DMS153 treated with DMSO at 0.1 percent for 48 hours (cell line): ENCODE measurements around the gene LRRTM3.

Source experiments
- DNase-seq: peaks from one replicate; lab custom pipeline; 2025; ENCODE audit not compliant: unreplicated experiment; lab: John Stamatoyannopoulos, UW

LRRTM3 gene

DNA sequence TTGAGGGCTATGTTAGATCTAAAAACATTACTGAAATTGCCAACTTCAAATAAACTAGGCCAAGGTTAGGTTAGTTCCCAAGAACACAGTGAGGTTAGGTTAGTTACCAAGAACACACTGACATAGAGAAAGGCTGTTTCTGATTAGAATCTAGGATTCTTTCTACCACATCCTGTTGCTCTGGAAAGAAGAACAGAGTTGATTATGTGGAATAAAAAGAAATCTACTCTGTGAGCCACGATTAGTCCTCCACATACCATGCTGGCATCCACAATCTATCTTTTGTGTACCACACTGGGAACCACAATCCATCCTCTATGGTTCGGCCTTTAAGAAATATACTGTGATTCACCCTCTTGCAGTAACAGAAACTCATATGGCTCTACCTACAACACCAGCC lies 91.4 kb downstream of the LRRTM3 start:
- no peak for DNase-seq

DNA sequence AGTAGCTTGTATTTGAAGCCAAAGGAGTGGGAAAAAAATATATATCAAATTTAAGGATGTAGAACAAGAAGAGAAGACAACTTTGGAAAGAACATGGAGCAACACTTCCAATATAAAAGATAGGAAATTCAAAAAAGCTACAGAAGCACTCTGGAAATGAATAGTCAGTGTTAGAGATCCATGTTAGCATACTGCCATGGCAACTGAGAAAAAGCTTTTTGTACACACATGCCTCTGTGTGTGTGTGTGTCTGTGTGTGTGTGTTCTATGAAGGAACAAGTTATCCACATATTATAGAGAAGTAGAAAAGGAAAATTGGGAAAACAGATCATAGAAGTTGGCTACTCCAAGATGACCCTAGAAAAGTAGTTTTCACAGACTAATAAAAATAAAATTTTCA lies 96.3 kb downstream of the LRRTM3 start:
- no peak for DNase-seq

DNA sequence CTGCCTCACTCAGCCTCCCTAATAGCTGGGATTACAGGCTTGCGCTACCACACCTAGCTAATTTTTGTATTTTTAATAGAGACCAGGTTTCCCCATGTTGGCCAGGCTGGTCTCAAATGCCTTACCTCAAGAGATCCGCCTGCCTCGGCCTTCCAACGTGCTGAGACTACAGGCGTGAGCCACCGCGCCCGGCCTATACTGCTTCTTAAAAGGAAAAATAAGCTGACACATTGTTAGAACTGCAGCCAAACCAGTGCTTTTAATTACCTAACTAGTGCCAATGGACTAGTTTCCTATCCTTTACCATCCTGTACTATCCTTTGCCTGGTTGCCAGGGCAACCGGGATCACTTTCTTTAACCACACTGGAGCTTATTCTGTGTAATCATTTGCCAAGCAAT lies 108.0 kb downstream of the LRRTM3 start:
- DNase-seq: no peak

DNA sequence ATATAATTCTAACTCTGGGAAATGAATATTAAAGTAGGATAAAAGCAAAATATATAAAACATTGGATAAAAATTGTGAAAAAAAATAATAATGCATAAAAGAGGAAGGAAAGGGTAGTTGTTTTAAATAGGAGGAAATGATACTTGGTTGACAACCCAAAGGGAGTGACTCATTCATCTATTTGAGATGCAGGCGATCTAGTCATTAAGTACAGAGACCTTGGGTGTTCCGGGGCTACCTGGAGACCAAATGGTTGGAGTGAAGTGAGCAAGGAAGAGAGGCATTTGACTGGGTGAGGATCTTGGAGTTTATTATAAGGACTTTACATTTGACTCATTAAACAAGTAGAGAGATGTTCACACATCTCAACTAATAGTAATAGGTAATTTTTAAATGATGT lies 111.0 kb downstream of the LRRTM3 start:
- DNase-seq: no peak

DNA sequence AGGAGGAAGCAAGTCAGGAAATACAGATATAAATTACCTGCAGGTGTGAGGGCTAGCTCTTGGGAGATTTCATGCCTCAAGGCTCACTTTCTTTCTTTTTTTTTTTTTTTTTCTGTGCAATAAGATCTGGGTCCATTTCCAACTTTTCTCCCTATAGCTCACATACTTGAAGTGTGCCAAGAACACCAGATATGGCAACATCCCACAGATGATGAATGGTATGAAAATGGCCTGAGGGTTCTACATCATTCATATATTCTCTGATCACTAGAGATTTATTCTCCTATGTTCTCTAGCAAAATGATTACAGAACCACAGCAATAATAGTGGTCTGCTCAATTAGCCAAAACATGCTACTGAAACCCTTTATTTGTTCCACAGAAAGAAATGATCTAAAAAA lies 117.2 kb downstream of the LRRTM3 start:
- no peak for DNase-seq

DNA sequence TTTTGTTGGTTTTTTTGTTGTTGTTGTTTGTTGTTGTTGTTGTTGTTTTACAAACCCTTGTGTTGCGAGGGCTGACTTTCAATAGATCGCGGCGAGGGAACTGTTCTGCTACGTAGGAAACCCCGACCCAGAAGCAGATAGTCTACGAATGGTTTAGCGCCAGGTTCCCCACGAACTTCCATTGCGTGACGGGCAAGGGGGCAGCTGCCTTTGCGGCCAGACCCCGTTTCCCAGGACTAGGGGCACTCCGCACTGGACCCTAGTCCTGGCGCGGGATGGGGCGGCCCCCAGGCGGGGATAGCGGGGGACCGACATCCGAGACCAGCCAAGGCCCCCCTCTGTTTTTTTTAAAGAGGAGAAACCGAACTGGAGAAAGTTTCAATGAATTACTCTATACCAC lies 119.6 kb downstream of the LRRTM3 start:
- DNase-seq: no peak

DNA sequence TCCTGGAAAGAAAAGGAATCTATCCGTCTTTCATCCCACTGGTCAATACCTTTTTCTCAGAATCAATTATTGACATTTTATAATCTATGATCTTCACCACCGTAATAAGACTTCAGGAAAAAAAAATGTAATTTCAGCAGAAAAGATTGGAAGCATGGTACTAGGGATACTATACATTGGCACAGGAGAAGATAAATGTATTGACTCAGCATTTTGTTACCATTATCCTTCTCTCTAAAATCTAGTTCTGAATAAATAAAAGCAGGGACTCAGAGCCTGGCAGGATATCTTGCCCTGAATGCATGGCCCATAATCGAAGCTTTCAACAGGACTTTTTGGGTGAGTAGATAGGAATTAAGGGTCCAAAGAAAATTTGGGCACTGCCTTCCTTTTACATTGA lies 120.7 kb downstream of the LRRTM3 start:
- DNase-seq: no peak

DNA sequence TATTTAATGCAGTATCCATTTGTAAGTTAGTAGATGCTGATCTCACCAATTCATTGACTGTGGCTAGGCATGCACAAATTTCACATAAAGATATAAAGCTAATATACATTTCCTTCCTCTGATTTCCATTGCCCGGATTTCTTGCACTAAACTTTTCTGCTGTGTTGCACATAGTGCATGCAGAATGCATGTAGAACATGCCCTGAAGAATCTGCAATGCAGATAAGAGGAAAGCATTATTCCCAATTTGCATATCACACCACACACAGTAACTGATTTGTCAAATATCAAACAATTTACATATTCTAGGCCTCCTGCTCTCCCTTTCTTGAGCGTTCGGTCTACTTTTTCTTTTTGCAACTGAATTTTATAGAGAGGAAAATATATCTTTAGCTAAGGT lies 124.2 kb downstream of the LRRTM3 start:
- no peak for DNase-seq

DNA sequence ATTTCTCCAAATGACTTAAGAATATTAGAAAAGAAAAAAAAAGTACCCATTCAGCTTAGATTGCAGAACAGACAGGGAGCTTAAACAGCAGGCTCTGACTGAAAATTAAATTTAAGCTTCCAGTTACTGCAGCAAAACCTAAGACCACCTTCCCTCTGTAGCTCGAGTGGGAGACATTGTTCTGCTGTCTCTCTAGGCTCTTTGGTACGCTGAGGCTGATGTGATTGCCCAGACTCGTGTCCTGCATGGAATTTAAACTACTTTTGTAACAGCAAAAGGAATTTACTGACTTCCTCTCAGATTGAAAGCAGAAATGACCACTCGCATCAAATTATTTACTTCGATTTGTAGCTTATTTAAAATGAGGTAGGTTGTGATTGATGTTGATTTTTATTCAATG lies 124.6 kb downstream of the LRRTM3 start:
- DNase-seq: no peak

DNA sequence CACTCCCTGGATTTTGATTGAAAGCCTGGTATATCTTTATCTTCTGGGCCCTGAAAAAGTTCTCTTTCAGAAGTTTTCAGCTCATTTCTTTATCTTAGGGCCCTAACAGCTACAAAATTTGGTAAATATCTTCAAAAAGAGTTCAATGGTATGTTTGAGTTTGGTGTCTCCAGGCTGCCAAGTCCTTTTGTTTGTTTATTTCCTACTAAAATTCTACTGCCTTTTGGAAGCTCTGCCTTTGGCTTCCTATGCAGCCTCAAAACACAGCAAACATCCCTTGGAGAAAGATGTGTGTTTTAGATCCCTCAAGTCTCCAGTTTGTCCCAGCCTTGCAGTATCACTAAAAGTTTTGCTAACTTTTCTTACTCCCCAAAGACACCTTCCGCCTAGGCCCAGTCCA lies 146.8 kb downstream of the LRRTM3 start:
- DNase-seq: no peak

DNA sequence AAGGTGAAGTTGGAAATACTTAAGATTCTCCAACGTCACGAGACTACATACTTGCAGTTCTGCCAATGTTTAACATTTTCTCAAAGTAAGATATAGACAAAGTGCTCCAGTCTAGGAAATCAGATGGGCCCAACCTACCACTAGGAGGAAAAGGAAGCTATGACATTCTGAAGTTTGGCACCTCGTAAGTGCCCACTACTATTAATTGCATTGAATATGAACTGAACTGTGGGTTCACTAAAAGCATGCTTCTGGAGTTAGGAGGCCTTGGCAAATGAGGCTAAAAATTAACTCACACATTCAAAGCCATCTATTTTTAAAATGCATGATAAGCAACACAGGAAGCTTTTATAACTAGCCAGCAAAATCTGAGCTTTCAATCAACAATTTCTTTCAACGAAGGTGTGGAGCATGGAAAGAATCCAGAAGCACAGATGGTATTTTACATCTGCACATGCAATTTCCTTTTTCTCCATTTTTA lies 149.7 kb downstream of the LRRTM3 start:
- DNase-seq: no peak

DNA sequence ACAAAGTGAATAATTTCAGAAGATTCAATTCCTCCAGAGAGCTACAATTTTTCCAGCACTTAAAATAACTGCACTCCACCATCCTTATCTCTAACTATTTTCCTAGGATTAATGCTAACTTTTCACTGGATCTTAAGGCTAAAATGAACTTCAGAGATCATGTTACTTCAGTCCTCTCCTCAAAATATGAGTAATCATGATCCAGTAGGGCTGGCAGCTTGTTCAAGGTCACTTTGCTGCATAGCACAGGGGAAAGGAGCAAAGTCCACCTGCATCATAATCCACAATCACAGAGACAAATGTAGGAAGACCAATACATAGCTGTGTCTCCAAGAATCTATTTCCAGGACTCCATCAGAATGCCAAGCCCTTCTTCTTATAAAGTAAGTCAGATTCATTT lies 150.3 kb downstream of the LRRTM3 start:
- no peak for DNase-seq

DNA sequence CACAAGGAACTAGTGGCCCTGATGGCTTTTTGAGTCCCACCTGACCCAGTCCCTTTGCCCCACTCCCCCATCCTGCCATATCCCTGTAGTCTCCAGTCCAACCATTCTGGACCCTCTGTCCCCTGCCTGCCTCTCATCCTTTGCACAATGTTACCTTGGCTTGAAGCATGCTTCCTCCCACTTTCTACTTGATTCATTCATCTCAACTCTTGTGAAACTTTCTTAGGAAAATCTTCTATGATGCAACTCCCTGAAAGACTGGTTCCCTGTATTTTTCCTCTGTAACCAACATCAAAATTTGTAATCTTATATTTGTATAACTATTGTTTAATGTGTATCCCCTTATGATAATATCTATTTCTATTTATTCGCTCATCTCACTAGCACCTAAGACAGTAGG lies 151.5 kb downstream of the LRRTM3 start:
- DNase-seq: no peak

DNA sequence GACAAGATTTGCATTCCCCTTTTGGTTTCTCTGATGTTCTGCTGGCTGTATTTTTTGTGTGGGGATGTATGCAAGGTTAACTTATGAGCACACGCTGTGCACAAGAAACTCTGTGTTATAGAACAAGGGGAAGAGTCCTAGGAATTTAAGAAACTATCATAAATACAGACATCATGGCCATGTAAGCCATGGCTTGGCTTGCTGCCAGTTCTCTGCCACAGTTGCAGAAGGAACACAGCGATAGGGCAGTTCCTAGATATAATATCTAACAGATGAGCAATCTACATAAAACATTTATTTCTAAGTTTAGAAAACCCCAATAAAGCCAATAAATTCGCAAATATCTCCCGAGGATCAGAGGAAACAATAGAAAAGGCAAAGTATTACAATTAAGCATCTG lies 153.3 kb downstream of the LRRTM3 start:
- DNase-seq: no peak

DNA sequence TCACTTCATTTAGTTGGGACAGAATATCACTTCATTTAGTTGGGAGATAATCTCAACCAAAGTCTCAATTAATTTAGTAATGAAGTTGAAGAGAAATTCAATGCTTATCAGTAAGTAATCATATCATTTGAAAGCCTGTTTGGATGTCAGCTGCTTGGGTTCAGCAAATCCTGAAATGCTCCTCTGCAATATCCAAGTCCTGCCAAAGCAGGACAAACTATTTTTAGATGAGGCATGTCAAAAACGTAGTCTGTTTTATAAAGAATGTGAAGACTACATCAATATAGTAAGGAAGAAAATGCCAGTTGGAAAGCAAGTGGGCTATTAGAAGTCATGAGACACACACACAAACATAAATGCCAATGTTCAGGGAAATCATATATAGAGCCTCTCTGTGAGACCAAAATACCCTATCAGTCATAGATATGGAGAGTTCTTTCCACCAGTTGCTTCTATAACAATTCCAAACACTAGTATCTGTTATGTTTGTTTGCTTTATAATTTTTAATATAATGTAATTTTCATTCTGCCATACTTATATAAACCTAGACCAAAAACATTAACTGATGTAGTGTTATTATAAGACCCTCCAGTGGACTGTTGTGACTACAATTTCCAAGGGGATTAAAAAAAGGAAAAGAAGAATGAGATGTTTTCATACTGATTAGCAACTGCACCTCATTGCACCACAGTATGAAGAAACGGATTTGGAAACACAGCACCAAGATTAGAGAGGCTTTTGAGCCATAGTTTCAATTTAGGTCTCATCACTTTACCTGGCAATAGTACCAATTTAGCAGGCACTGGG lies 160.7 kb downstream of the LRRTM3 start:
- DNase-seq: no peak

DNA sequence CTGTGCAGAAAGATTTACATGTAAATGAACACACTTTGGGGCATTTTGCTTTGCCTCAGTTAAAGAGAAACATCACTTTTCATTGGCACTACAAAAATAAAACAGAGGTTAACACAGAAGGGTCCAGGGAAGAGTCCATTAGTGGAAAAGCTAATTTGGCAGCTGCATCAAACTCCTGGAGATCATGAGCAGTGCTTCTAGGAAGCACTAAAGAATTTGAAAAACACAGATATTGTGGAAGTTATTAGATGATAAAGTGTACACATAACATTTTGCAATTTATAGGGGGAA lies 161.2 kb downstream of the LRRTM3 start:
- no peak for DNase-seq

DNA sequence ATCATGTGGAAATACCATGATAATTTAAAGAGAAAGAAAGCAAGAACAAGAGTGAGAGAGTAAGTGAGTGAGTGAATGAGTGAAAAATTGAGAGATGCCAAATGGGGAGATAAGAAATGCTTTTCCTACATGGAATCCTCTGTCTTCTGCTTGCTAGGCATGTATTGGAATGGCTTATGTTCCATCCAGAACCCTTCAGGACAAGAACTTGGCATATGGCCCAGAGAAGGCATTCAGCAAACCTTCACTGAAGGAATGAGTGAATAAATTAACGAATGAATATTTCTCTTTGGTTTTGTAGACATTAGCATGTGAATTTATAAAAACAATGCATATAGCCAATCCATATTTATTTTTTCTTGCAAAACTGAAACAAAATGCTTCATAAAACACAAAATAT lies 162.2 kb downstream of the LRRTM3 start:
- DNase-seq: no peak

DNA sequence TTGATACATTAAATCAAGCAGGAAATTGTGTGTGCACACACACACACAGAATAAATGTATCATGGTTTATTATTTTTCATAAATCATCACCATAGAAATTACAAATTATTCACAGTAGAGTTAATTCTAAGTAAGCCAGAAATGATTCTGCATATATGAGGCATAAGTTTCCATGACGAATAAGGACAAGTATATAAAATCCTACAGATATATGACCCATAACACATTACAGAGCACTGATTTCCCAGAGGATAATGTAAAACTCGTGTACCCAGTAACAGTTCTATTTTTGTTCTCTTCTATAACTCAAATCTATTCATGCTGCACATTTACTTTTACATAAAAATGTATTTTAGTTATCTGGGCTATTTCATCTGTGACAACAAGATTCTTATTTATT lies 169.7 kb downstream of the LRRTM3 start:
- DNase-seq: no peak

DNA sequence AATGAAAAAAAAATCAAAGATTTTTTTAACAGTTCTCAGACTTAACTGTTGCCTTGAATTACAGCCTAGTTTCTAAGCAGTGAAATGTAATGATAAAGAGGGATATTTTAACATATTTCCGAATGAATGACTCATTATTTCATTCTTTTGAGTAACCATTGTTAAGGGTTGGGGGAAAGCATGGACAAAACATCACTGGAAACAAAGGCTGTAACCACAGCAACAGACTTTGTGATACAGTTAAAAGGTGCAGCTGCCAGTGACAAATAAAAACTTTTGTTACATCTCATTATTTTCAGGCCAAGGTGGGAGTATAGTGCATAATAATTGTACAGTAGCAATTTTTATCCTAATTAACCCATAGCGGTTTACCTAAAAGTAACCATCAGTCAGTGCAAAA lies 172.6 kb downstream of the LRRTM3 start:
- no peak for DNase-seq

DNA sequence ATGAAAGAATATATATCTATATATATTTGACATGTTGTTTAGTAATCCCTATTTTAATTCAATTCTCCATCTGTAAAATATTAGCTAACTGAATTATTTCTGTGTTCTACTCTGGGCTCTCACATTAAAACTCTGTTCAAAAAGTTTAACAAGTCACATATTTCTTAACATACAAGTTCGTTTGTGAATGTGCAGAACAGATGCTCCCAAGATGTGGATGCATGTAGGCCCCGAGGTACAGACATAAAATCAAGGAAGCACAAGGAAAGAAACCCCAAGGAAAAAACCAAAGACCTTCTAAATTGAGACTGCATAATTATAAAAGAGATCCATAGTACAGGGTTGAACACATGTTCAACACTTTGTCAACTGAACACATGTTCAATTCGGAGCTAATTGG lies 175.1 kb downstream of the LRRTM3 start:
- DNase-seq: no peak

DNA sequence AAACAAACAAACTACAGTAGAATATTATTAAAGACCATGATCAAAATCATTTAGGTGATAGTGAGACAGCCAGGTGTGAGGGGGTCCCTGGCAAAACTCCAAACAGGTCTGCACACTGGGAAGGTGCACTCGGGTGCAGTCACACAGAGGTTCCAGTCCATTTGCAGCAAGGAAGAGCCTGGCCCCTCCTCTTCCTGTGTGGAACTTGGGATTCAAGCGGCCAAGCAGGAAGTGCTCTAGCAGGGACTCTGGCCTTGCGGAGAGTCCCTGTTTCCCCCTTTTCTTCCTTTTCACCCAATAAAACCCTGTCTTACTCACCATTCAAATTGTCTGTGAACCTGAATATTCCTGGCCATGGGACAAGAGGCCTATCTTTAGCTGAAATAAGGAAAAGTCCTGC lies 181.8 kb downstream of the LRRTM3 start:
- no peak for DNase-seq

DNA sequence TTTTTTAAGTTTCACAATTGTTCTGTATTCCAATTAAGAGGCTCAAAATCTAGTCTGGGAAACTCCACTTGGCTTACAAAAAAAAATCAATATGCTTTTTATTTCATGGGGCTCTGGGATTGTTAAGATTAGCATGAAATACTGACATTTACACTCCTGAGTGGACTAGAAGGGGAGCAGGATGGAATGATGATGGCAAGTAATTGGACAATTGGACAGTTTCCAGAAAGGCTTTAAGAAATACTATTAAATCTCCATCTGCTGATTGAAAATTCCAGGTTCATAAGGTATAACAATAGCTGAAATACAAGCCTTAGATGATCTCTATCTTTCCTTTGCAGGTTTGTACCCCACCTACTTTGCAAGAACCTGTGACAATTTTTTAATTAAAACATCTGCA lies 184.4 kb downstream of the LRRTM3 start:
- DNase-seq: no peak

DNA sequence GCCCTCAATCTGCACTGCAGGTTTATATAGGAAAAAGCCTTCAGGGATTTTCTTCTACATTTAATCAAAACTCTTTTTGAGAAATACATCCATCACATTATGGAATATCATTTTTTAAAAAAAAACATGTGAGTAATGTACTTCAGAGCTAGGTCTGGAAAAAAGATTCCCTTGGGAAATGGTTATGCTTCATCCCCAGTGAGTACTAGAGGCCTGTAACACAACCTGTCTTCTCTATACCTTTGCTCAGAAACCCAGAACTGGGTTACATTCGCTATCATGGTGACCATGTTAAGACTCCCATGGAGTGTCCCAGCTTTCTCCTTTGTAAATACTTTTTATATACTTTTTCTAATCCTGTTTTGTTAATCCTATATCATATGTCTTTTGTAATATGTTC lies 186.9 kb downstream of the LRRTM3 start:
- no peak for DNase-seq

DNA sequence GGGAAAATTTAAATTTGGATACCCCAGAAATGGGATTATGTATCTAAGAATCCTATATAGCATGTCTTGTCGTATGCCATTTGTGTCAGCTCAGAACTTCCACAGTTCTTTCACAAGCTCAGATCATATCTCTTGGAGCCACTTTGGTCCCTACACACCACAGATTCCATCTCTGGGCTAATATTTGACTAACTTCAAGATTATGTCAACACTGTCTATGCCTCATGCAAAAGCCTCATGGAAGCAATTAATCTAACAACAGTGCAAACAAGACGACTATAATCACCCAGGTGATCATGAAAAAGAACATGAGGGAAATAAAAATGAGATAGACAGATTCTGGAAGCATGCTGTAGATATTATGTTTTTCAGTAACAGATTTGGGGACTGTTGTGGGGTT lies 189.1 kb downstream of the LRRTM3 start:
- no peak for DNase-seq
